CD4-positive, alpha-beta T cell treated with Interleukin-6 for 4 hours (primary cell): Measurements from ENCODE around the gene NOL3.
"Not testable (repeated sequence)": the region's sequence is repeated elsewhere in the genome, so short reads cannot be mapped to it uniquely, and the experiment has no call there.

Source experiments
- DNase-seq: peaks from one replicate; pipeline ENCODE4 v3.0.0-alpha.2; 2020; ENCODE audit warnings: mixed read lengths

The NOL3 gene

GRCh38 chr16:67170168-67170948, at the start of gene NOL3:
NOL3 (plus strand) TSS chr16:67170538.
- peak; percentile 39 for DNase-seq

DNA sequence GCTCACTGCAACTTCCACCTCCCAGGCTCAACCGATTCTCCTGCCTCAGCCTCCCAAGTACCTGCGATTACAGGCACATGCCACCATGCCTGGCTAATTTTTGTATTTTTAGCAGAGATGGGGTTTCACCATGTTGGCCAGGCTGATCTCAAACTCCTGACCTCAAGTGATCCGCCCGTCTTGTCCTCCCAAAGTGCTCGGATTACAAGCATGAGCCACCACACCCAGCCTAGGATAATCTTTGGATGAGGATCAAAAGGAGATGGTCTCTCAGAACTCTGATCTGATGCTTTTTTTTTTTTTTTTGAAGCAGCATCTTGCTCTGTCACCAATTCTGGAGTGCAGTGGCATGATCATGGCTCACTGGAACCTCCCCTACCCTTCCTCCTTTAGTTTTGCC, 47.5 kb upstream of the NOL3 start:
- not testable (repeated sequence) for DNase-seq

DNA sequence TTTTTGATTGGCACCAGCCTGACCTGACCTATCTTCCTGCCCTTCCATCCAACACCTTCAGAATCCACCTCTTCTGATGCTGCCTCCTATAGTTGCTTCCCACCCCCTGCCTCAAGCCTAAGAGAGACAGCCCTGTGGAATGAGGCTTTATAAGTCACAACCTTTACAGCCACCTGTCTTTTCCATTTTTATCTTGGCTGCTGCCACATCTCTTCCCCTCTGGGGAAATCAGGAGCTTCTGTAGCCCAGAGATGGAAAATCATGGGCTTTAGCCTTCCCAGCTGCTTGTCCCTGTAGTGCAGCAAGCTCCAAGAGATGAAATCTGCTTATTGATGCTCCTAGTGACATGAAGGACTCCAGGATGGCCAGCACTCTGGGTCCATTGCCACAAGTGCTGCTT, 41.9 kb upstream of the NOL3 start:
- DNase-seq: no peak

GRCh38 chr16:67128887-67129286, 41.5 kb upstream of the NOL3 start:
- no peak for DNase-seq

DNA sequence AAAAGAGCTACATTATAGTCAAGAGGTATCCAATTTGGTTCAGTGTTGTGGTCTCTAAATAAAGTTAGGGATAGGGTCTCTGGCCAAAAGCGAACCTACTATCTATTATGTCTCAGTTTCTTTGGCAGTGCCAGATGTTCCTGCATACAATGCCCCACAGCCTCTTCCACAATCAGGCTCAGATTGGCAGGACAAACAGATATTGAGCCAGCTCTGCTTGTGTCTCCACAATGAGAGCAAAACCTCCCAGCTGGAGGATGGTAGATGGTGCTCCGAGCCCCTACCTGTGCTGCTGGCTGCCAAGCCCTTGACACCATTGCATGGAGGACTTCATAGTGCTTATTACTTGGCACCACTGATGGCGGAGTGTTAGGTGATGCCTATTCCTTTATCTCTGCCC, 40.9 kb upstream of the NOL3 start:
- no peak for DNase-seq

GRCh38 chr16:67137605-67138004, 32.7 kb upstream of the NOL3 start:
- DNase-seq: no peak

- no peak for DNase-seq
Observed at GRCh38 chr16:67141391-67141790, 28.9 kb upstream of the NOL3 start.

DNA sequence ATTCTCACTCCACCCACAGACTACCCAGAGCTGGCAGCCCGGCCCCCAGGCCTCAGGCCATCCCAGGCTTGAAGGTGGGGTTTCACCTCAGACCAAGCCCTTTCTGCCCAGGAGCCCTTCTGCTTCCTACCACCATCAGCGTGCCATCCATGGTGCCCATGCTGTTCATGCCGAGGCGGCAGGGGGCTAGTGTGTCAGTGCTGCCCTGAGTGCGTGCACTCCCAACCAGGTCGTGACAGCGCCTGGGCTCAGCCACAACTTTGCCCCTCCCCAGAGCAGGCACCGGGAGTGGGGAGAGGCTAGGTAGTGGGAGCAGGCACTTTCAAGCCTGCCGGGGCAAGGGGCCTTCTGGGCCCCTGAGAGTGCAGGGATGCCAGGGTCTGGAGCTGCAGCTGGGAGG, 28.0 kb upstream of the NOL3 start:
- no peak for DNase-seq

GRCh38 chr16:67144943-67145342, 25.4 kb upstream of the NOL3 start:
- DNase-seq: no peak

GRCh38 chr16:67145746-67146145, 24.6 kb upstream of the NOL3 start:
- no peak for DNase-seq

GRCh38 chr16:67146523-67147357, 23.6 kb upstream of the NOL3 start:
- no peak for DNase-seq

GRCh38 chr16:67147437-67148140, 22.7 kb upstream of the NOL3 start:
- DNase-seq: no peak

GRCh38 chr16:67148221-67148620, 22.1 kb upstream of the NOL3 start:
- no peak for DNase-seq

DNA sequence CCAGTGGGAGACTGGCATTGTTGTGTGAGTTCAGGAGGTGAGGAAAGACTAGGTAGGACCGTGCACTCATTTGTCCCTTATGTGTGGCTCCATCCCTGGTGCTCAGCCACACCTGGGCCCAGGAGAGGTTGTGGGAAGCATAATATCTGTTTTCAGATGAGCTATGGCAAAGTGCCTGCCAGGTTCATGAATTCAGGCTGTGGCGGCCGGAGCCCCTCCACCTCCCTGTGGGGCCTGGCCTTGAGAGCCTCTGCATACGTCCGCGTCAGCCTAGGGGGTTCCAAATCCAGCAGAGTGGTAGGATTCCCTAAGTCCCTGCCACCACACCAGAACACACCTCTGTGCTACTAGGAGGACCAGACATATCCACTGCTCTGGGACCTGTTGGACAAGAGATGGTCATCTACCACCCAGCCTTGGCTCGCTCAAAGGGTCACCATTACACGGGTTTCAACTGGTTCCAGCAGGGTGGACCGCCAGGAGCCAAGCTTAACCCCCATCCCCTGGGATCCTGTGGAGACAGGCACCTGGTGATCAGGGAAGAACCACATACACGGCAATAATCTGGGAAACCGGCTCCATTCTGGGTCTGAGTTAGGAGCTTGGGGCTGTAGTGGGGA, 21.6 kb upstream of the NOL3 start:
- no peak for DNase-seq

GRCh38 chr16:67149276-67150046, 20.9 kb upstream of the NOL3 start:
- peak; percentile 24 for DNase-seq

DNA sequence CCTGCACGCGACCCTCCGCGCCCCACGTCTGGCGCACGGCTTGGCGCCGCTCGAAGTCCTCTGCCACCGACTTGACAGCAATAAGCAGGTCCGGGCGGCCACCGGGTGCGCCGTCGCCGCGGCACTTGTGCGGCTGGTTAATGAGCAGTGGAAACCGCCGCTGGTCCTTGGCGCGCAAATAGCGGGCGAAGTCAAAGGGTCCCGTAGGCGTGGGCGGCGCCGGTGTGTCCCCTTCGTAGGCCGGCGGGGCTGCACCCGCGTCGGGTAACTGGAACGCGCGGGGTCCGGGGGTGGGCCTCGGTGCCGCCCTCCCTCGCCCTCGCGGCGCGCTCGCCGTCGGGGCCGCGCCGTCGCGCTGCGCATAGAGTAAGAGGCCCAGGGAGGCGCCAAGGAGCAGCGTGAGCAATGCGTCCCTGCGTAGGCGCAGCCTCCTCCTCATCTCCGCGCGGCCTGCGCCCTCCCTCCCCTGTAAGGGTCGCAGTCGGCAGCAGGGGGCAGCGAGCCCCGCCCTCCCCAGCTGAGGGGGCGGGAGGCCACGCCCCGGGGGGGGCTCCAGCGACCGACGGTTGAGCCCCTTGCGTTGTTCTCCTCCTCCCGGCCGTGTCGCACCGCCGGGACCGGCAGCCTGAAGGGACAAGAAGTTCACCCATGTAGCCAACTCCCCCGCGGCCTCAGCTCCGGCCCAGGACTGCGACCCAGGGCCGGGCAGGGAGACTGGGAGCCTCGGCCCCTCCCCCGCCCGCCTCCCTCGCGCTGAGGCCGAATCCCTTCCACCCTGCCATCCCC, 20.1 kb upstream of the NOL3 start:
- peak; percentile 45 for DNase-seq

GRCh38 chr16:67150833-67151396, 19.4 kb upstream of the NOL3 start, which contains the start of gene B3GNT9:
B3GNT9 (minus strand) TSS chr16:67150998; CDS start chr16:67150485, 513 bp downstream.
- DNase-seq: peak; percentile 51

DNA sequence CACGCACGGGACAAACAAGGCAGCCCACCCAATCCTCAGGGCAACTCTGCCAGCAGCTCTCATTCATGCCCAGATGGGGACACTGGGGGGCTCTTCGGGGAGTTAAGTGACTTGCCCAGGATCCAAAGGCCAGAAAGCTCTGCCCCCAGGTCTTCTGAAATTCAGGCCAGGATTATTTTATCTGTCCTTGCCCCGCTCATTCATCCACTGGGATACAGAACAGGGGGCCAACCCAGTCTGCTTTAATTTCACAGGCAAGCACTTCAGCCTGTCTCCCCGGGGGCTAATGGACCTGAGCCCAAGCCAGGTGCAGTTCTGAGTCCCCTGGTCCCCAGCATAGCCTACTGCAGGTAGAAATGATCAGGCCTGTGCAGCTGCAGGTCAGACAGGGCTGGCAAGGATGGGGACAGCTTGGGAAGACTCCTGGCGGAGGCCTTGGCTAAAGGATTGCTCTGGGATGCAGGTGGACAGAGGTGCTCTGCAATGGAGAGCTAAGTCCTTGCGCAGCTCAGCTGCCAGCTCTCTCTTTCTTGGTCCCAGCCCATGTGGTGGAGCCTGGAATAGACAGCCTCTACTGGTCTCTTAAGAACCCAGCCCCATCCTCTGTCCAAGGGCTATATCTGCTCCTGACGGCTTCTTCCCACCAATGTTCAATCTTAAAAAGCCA, 18.8 kb upstream of the NOL3 start:
- DNase-seq: no peak

DNA sequence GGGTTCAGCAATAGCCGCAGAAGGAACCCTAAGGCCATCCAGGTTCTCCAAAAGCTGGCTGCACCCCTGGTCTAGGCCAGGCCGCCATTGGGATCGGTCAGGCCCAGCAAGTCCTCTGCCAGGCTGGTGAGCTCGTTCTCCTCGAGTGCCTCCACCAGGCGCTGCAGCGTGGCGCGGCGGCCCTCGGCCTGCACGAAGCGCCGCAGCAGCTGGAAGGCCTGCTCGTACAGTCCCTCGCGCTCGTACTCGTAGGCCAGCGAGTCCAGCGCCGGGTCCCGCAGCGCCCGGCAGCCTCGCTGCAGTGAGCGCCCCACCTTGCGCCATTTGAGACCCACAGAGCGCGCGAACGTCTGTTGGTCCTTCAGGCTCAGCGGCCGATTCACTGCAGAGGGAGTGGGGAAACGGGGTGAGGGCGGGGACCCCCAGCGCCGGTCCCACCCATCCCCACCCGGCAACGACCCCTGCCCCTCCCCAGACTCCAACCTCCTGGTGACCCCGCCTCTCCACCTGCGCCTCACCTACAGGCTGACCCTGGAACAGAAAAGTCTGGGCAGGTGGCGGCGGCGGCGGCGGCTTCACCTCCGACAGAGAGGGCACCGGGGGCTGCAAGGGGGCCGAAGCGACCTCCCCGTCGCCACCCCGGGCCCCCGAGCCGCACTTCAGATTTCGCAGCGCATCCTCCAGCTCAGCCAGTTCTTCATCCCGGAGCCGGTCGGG, 15.6 kb upstream of the NOL3 start:
- no peak for DNase-seq
